Hematopoietic multipotent progenitor cell treated with erythropoietin and hydrocortisone succinate and interleukin-3 and kit ligand, for 8 days (in vitro differentiated cells): ENCODE results near the gene TMEM132A.
A peak's percentile ranks its signal among the peaks of the same experiment; 100 is the strongest.

Experiments used
- DNase-seq: peaks from one replicate; pipeline ENCODE4 v3.0.0-alpha.2; 2015

TMEM132A gene, protein sequence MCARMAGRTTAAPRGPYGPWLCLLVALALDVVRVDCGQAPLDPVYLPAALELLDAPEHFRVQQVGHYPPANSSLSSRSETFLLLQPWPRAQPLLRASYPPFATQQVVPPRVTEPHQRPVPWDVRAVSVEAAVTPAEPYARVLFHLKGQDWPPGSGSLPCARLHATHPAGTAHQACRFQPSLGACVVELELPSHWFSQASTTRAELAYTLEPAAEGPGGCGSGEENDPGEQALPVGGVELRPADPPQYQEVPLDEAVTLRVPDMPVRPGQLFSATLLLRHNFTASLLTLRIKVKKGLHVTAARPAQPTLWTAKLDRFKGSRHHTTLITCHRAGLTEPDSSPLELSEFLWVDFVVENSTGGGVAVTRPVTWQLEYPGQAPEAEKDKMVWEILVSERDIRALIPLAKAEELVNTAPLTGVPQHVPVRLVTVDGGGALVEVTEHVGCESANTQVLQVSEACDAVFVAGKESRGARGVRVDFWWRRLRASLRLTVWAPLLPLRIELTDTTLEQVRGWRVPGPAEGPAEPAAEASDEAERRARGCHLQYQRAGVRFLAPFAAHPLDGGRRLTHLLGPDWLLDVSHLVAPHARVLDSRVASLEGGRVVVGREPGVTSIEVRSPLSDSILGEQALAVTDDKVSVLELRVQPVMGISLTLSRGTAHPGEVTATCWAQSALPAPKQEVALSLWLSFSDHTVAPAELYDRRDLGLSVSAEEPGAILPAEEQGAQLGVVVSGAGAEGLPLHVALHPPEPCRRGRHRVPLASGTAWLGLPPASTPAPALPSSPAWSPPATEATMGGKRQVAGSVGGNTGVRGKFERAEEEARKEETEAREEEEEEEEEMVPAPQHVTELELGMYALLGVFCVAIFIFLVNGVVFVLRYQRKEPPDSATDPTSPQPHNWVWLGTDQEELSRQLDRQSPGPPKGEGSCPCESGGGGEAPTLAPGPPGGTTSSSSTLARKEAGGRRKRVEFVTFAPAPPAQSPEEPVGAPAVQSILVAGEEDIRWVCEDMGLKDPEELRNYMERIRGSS

GRCh38 chr11:60924110-60924905 is at the start of gene TMEM132A:
Gene TMEM132A (plus strand): TSS chr11:60924460. CDS start chr11:60924634, 174 bp downstream.
- no peak for DNase-seq

- DNase-seq, result no peak
These were observed 48.7 kb upstream of the TMEM132A start for GRCh38 chr11:60875366-60876167.

GRCh38 chr11:60876168-60876485 is 48.1 kb upstream of the TMEM132A start:
- DNase-seq, result no peak

- no peak for DNase-seq
These were observed 45.8 kb upstream of the TMEM132A start for GRCh38 chr11:60878245-60879101.

- DNase-seq, result no peak
These were observed 45.2 kb upstream of the TMEM132A start for GRCh38 chr11:60879104-60879503.

GRCh38 chr11:60879971-60880588 is 44.2 kb upstream of the TMEM132A start:
- no peak for DNase-seq

GRCh38 chr11:60880643-60881282 is 43.5 kb upstream of the TMEM132A start:
- DNase-seq, result no peak

DNA sequence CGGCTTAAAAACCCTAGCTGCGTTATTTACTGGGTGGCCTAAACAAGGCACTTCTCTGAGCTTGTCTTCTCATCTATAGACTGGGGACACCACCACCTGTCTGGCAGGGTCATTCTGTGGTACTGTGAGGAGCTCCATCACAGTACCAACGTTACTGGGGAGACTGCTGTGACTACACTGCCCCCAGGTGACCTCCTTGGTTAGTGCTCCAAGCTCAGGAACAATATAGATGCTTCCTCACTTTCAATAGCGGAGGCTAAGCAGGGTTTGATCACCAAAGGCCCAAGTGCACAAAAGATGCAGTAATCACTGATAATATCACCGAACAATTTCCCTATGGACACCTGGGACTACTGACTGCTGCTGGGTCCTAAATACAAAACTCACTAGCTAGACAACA is 36.7 kb upstream of the TMEM132A start:
- DNase-seq, result peak; percentile 74

- DNase-seq, result peak; percentile 28
These were observed 34.4 kb upstream of the TMEM132A start for GRCh38 chr11:60889869-60890311.

- DNase-seq, result peak; percentile 57
These were observed 33.6 kb upstream of the TMEM132A start for GRCh38 chr11:60890696-60891095.

- peak; percentile 95 for DNase-seq
These were observed 33.0 kb upstream of the TMEM132A start for GRCh38 chr11:60891103-60891741.

GRCh38 chr11:60895687-60896086 is 28.6 kb upstream of the TMEM132A start:
- DNase-seq, result no peak

DNA sequence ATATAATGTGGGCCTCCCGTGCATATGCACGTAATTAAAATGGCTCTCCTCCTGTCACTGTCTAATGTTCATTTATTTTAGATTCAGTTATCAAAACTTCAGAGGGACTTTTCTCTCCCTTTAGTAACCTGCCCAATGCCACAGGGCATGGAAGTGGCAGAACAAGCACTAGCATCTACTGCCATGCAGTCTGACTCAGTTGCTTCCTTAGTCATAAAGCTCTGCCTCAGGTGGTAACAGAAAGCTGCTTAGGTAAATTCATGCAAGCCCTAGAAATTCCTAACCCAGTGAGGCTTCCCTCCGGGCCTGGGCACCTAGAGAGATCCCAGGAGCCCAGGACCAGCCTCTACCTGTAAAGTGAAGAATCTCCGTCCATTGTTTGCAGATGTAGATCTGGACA is 26.8 kb upstream of the TMEM132A start:
- no peak for DNase-seq

- DNase-seq, result peak; percentile 83
These were observed 25.0 kb upstream of the TMEM132A start for GRCh38 chr11:60899046-60899936.

DNA sequence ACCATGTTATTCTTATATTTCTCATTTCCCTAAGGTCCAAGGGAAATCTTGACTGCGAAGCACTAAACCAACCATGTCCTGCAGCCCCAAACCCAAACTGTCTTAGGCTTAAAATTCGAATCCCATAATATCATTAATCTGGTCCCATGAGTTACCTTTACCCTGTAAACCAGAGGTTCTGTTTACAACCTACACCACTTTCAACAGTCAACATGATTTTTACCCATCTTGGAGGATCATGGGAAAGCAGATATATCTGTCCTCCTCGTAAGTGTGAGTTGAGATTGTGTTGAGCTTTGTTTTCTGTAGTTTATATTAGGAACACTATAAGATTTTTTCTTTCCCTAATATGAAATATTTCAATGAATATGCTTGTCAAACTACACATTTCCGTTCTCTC is 24.3 kb upstream of the TMEM132A start:
- DNase-seq, result no peak

- no peak for DNase-seq
These were observed 23.4 kb upstream of the TMEM132A start for GRCh38 chr11:60900673-60901404.

DNA sequence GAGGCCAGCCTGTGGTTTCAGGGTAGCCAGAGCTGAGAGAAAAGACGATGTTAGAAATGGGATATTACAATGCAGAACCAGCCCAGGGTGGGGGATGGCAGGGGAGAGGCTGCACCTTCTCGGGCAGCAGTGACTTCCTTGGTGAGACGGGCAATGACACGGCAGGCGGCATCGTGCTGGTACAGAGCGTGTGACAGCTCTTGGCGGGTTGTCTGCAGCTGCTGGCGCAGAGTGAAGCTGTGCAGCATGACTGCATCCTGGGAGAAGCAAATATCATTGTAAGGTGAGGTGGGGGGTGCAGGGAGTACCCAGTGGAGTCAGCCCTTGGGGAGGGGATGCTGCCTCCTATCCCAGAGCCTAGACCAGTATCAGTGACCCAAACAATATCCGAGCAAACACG is 21.6 kb upstream of the TMEM132A start:
- no peak for DNase-seq

DNA sequence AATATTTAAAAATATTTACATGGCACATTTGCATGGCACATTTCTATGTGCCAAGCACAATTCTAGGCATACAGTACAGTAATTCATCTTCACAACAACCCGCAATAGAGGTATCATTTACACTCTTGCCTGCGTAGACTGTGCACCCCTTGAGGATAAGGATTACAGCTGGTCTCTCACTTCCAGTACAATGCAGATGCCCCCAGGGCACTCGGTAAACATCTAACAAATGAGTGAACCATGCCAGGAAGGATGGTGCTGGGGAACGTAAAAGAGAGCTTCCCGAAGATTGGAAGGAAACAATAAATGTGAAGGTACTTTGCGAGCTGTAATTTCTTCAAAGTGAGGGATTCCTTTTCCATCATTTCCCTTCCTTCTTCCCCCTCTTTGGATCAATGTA is 19.2 kb upstream of the TMEM132A start:
- DNase-seq, result no peak
